NCI-H82 treated with DMSO at 0.1 percent for 48 hours (cell line): ENCODE results near the gene HDGFL3.
"Not testable (repeated sequence)": the region's sequence is repeated elsewhere in the genome, so short reads cannot be mapped to it uniquely, and the experiment has no call there.

ENCODE experiments used
- DNase-seq: peaks from one replicate; lab custom pipeline; 2025; ENCODE audit not compliant: unreplicated experiment; lab: John Stamatoyannopoulos, UW

HDGFL3 gene

DNA sequence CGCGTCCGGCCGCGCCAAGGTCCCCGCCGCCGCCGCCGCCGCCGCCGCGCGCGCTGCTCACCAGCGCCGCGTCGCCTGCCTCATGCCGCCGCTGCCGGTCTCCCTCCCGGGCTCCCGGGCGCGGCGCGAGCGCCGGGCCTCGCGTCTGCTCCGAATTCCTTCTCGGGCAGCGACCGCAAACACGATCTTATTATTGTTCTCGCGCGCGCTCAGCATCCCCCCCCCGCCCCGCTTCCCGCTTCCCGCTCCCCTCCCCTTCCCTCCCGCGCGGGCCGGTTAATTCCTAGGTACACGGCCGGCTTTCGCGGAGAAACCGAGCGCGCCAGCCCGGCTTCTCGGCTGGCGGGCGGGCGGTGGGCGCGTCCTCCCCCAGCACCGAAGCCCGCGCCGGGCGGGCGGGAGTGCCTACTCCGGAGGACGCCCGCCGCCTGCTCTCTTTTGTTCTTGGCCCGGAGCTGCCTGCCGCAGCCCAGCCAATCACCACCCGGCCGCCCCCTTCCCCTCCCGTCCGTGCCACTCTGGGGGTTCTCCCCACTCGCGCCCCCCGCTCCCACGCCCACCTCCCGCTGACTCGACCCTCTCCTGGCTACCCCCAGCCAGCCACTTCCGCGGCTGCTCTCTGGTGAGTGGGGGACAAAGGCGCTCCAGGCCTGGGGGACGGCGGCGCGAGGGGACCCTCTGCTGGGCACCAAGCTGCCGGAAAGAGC lies at the start of gene HDGFL3:
Gene HDGFL3, minus strand, starts transcription at position 164 of the 707 bp plus-strand sequence. CDS start 409 bp downstream, outside the sequence.
- peak; percentile 63 for DNase-seq

- DNase-seq, result no peak
Observed at GRCh38 chr15:83250781-83251180, 43.2 kb upstream of the HDGFL3 start.

DNA sequence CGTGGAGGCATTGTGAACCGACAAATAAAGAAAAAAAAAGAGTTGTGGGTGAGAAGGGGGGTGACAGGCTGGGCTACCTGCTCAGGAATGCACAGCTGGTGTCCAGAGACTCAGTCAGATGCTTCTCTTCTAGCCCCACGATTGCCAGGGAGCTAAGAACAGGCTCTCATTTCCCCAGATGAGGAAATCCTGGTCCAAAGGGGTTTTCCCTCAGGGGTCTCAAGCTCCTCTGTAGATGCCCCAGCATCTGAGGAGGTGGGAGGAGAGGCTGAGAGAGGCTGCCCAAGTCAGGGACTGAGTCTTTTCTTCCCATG lies 41.4 kb upstream of the HDGFL3 start:
- no peak for DNase-seq

DNA sequence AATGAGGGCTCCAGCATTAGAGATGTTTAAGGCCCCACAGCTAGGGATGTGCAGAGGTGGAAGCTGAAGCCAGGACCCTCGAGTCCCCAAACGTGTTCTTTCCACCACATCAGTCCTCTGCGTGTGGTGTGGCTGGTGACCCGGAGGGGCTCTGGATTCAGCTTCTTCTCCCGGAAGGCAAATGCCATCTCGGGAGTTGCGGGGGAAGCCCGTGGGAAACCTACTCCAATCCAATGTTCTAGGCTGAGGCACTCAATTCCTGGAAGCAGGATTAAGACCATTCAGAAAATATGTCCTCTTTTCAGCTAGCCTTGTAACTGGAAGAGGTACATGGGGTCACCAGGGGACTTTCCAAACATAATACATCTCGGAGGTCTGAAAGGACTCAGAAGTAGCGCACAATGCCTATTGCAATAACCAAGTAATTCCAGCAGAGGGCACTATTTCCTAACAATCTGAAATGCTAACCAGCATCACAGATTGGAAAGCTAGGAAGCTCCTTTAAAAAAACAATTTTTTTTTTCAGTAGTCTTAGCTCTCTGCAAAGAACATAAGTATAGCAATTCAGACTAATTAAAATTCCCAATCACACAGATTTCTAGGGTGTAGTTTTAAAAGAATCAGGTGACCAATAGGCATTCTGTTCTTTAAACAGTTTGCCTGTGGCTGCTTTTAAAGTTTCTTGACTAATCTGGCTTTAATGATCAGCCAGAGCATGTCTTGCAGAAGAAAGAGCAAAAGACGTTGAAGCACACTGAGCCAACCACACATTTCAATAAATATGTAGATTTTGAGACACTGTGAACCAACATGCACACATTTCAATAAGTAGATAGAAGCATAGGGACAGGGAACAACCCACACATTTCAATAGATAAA lies 40.8 kb upstream of the HDGFL3 start:
- peak; percentile 40 for DNase-seq

DNA sequence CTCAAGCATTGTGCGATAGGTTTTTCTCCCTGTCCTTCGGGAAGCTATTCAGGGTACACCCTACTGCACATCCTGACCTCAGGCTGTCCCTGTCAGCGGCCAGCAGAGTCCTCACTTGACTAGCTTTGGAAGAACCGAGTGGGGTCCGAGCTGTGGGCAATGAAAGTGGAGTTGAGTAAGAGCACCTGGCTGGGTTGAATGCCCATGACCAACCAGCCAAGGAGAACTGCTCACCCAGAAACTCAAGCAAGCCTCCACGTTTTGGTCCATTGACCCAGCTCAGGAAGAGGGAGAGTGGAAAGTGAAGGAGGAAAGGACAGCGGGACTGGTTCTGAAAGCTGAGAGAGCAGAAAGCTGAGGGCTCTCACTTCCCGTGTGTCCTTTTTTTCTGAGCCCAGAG lies 36.0 kb upstream of the HDGFL3 start:
- no peak for DNase-seq

- DNase-seq, result no peak
Observed at GRCh38 chr15:83230242-83230641, 22.6 kb upstream of the HDGFL3 start.

GRCh38 chr15:83225449-83225848 lies 17.8 kb upstream of the HDGFL3 start:
- no peak for DNase-seq

- DNase-seq, result not testable (repeated sequence)
Observed at GRCh38 chr15:83221781-83222180, 14.2 kb upstream of the HDGFL3 start.

GRCh38 chr15:83219026-83219425 lies 11.4 kb upstream of the HDGFL3 start:
- DNase-seq, result no peak

- no peak for DNase-seq
Observed at GRCh38 chr15:83215306-83215705, 7.7 kb upstream of the HDGFL3 start.

DNA sequence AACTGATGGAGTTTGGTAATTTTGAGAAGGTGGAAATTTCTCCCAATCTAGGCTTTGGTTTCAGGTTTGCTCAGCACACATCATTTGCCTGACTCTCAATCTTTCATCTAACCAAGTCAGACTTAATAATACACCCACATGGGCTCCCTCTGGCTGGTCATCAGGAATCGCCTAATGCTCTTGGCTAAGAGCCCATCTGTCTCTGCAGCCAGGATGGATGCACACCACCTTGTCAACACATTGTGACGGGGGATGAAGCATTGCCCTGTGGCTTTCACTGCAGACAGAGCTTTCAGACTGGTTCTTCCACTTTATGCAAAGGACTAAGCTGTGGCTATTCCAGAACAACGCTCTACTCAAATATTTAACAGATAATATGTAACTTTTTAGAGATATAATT lies 3.0 kb upstream of the HDGFL3 start:
- DNase-seq, result peak; percentile 51

GRCh38 chr15:83209333-83209732 lies 1.7 kb upstream of the HDGFL3 start:
- no peak for DNase-seq

GRCh38 chr15:83208367-83208661 lies 691 bp upstream of the HDGFL3 start:
- DNase-seq, result no peak

- no peak for DNase-seq
Observed at GRCh38 chr15:83207009-83207659, 489 bp downstream of the HDGFL3 start.

DNA sequence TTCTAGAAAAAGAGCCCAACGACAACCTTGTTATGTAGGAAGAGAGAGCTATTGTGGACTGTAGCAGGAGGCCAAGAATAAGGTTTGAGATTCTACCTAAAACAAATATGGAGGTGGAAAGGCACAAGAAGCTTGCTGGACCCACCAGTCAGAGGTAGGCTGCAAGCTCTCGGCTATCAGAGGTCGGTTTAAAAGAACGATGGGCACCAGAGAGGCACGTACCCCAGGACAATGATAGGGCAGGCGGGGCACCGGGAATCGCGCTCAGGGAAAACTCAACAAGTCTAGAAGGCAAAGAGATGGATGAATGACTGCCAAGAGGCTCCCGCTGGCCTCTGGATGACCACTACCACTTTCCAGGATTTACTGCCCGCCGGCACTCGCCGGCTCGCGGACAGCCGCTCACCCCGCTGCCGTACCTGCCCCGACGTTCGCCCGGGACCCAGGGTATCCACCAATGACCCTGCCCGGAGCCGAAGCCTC lies 1.1 kb downstream of the HDGFL3 start:
- DNase-seq, result no peak

- no peak for DNase-seq
Observed at GRCh38 chr15:83205725-83206324, 1.8 kb downstream of the HDGFL3 start.

GRCh38 chr15:83204697-83205096 lies 2.9 kb downstream of the HDGFL3 start:
- DNase-seq, result no peak

DNA sequence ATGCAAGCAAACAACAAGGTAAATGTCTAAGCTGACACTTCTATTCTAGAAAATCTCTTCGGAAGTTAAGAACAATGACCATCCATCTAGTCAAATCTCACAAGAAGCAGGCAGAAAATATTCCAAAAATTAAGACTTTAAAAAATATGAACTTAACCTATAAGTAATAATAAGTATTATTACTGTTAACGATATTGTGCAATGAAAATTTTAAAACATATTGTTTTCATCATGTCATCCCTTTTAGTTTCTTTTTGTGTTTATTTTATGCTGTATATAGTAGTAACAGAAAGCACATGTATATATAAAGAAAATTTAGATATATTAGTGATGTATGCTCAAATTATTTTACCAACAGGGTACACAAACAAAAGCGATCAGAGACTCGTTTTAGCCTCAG lies 4.1 kb downstream of the HDGFL3 start:
- DNase-seq, result no peak

GRCh38 chr15:83200589-83200988 lies 7.0 kb downstream of the HDGFL3 start:
- DNase-seq, result no peak

- no peak for DNase-seq
Observed at GRCh38 chr15:83200162-83200561, 7.5 kb downstream of the HDGFL3 start.

- no peak for DNase-seq
Observed at GRCh38 chr15:83199288-83199687, 8.3 kb downstream of the HDGFL3 start.

- DNase-seq, result no peak
Observed at GRCh38 chr15:83198476-83198875, 9.1 kb downstream of the HDGFL3 start.
